GM20431 (cell line): Measurements from ENCODE around the gene PLXNB3.

Source experiments
- in situ Hi-C: fragments of 300-500 bp; cut with MseI, MboI; formaldehyde crosslinking; loops from one replicate; pipeline ENCODE4 v1.15.0; 2020; ENCODE audit warnings: low sequenced_read_pairs; ENCODE audit not compliant: unreplicated experiment

Gene PLXNB3

DNA sequence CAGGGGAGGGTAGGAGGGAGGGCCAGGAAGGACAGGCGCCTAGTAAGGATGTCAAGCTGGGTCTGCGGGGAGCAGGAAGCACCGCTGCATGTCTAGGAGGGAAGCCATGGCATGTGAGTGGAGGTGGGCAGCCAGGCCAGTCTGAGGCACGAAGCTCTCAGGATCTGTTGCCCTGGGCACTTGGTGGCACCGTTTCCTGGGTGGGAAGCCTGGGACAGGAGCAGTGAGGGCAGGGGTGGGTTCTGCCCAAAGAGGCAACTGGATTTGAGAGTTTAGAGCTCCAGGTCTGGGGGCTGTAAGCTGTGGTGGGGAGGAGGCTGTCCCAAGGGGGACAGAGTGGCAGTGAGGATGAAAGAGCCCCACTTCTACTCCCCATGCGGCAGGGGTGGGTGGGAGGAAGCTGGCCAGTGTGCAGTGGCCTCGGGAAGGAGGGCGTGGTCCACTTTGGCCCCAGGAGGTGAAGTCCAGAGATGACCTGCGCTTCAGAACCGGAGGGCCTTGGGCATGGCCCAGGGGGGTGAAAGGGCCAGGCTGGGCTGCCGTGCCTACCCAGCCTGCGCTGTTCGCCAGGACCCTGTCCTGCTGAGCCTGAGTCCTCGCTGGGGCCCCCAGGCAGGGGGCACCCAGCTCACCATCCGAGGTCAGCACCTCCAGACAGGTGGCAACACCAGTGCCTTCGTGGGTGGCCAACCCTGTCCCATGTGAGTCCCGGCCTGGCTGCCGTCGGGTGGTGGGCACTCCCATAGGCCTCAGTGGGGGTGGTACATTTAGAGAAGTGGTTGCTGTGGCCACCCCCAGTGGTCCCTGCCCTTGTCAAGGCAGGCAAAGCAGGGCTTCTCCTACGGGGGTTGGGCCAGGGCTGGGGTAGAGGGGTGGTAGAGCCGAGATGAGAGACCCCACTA, 8.5 kb downstream of the PLXNB3 start:
- in situ Hi-C loops, result no loop called here

DNA sequence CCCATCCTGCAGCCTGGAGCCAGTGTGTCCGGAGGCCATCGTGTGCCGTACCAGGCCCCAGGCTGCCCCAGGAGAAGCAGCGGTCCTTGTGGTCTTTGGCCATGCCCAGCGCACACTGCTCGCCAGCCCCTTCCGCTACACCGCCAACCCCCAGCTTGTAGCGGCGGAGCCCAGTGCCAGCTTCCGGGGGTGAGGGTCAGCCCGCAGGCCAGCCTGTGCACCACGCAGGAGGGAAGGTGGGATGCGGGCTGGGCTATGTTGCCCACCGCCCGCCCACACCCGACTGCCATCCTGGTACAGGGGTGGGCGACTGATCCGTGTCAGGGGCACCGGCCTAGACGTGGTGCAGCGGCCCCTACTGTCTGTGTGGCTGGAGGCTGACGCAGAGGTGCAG, 9.2 kb downstream of the PLXNB3 start:
- in situ Hi-C loops, result no loop called here

DNA sequence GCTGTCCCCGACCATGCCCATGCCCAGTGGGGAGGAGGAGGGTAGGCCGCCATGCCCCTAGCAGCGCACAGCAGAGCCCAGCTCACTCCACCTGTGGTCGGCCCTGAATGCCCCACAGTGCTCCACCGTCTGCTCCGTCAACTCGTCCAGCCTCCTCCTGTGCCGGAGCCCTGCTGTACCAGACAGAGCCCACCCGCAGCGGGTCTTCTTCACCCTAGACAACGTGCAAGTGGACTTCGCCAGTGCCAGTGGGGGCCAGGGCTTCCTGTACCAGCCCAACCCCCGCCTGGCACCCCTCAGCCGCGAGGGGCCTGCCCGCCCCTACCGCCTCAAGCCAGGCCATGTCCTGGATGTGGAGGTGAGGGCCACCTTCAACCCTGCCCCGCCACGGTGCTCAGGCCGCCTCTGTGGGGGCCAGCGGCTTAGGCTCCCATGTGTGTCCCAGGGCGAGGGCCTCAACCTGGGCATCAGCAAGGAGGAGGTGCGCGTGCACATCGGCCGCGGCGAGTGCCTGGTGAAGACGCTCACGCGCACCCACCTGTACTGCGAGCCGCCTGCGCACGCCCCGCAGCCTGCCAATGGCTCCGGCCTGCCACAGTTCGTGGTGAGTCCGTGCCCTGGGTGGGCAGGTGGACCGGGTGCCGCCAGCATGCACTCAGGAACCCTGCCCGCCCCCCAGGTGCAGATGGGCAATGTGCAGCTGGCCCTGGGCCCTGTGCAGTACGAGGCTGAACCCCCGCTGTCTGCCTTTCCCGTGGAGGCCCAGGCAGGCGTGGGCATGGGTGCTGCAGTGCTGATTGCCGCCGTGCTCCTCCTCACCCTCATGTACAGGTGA, 9.9 kb downstream of the PLXNB3 start:
- in situ Hi-C loops, result no loop called here

DNA sequence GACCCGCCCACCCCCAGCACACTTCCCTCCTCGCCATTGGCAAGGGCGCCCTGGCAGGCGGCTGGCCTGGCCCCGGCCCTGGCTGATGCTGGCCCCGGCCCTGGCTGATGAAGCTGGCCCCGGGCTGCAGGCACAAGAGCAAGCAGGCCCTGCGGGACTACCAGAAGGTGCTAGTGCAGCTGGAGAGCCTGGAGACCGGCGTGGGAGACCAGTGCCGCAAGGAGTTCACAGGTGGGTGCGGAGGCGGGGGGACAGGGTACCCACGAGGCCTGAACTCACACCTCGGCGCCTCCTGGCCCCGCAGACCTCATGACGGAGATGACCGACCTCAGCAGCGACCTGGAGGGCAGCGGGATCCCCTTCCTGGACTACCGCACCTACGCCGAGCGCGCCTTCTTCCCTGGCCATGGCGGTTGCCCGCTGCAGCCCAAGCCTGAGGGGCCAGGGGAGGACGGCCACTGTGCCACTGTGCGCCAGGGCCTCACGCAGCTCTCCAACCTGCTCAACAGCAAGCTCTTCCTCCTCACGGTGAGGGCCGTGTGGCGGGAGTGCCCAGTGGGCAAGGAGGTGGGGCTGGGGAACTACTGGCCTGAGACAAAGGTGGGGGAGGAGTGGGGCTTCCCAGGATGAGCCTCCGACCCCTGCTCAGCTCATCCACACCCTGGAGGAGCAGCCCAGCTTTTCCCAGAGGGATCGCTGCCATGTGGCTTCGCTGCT, 10.7 kb downstream of the PLXNB3 start:
- in situ Hi-C loops, result no loop called here

DNA sequence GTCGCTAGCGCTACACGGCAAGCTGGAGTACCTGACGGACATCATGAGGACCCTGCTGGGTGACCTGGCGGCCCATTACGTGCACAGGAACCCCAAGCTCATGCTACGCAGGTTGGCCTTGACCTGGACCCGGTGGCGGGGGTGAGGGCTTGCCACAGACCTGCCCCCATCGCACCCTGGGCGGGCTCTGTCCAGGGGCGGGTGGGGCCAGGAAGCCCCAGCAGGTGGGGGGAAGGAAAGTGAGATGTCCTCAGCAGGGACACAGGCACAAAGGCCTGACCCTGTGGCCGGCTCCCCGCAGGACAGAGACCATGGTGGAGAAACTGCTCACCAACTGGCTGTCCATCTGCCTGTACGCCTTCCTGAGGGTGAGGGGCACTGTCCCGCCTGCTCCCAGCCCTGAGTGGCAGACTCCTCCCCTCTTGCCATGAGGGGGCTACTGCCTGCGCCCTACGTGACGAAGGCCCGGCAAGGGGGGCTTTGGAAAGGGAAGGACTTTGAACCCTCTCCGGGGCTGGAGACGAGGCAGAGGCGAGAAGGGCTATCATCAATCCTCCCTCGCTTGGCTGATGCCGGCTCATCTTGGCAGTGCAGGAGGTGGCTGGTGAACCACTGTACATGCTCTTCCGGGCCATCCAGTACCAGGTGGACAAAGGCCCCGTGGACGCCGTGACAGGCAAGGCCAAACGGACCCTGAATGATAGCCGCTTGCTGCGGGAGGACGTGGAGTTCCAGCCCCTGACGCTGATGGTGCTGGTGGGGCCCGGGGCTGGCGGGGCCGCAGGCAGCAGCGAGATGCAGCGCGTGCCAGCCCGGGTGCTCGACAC, 11.5 kb downstream of the PLXNB3 start:
- in situ Hi-C loops, result no loop called here

DNA sequence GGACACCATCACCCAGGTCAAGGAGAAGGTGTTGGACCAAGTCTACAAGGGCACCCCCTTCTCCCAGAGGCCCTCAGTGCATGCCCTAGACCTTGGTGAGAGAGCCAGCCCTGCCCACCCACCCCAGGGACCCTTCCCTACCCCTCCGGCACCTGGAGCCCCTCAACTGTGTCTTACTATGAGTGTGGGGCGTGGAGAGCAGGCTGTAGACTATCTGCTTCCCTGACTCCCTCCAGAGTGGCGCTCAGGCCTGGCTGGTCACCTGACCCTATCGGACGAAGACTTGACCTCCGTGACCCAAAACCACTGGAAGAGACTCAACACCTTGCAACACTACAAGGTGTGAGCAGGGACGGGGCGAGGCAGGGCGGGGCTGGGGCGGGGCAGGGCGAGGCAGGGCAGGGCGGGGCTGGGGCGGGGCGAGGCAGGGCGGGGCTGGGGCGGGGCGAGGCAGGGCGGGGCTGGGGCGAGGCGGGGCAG, 12.1 kb downstream of the PLXNB3 start:
- in situ Hi-C loops, result no loop called here

DNA sequence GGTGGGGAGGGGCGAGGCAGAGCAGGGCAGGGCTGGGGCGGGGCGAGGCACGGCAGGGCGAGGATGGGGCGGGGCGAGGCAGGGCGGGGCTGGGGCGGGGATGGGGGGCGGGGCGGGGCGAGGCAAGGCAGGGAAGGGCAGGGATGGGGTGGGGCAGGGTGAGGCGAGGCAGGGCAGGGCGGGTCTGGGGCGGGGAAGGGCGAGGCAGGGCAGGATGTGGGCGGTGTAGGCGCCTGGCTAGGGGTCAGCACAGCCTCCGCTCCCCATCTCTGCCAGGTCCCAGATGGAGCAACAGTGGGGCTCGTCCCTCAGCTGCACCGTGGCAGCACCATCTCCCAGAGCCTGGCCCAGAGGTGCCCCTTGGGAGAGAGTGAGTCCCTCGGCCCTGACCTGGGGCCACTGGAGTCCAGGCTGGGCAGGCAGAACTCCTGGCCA, 12.6 kb downstream of the PLXNB3 start:
- in situ Hi-C loops, result no loop called here

DNA sequence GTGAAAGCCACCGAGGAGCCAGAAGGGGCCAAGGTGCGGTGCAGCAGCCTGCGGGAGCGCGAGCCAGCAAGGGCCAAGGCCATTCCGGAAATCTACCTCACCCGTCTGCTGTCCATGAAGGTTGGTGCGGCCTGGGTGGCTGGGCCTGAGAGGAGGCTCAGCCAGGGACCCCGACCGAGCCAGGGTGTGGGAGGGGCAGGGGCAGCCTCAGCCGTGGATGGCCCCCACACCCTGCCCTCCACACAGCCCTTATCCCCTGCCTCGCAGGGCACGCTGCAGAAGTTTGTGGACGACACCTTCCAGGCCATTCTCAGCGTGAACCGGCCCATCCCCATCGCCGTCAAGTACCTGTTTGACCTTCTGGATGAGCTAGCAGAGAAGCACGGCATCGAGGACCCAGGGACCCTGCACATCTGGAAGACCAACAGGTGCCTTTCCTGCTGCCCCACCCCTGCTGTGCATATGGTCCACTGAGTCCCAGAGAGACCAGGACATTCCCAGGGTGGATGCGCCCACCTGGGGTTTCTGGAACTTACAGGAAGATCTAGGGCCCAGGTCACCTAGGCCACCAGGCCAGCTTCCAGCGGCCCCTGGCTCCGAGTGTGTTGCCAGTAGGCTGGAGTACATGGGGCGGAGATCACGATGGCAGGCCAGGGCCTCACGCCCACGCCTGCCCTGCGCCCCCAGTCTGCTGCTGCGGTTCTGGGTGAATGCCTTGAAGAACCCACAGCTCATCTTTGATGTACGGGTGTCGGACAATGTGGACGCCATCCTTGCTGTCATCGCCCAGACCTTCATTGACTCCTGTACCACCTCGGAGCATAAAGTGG, 13.4 kb downstream of the PLXNB3 start:
- in situ Hi-C loops, result no loop called here

DNA sequence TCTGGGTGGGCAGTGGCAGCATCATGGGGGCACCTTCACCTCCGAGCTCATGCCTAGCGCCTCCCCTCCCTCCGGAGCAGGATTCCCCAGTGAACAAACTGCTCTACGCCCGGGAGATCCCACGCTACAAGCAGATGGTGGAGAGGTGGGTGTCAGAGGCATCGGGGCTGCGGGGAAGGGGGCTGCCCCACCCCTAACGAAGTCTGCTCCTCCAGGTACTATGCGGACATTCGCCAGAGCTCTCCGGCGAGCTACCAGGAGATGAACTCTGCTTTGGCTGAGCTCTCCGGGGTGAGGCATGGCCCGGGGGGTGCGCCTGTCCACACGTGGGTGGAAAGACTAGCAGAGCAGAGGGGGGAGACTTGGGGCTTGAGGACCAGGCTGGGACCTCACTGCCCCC, 14.1 kb downstream of the PLXNB3 start:
- in situ Hi-C loops, result no loop called here

DNA sequence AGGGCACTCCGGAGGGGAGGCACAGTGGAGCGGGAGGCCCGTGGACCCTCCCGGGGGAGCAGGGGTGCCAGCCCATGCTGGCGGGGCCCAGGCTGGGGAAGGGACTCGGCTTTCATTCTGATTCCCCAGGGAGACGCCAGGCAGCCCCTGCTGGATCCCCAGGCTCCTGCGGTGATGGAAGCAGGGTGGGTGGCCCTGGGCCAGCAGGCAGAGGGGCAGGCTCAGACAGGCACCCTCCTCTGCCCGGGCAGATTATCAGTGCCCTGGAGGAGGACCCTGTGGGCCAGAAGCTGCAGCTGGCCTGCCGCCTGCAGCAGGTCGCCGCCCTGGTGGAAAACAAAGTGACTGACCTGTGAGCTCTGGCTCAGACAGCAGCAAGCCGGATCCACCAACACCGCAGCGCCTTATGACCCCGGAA, 14.6 kb downstream of the PLXNB3 start:
- in situ Hi-C loops, result no loop called here

DNA sequence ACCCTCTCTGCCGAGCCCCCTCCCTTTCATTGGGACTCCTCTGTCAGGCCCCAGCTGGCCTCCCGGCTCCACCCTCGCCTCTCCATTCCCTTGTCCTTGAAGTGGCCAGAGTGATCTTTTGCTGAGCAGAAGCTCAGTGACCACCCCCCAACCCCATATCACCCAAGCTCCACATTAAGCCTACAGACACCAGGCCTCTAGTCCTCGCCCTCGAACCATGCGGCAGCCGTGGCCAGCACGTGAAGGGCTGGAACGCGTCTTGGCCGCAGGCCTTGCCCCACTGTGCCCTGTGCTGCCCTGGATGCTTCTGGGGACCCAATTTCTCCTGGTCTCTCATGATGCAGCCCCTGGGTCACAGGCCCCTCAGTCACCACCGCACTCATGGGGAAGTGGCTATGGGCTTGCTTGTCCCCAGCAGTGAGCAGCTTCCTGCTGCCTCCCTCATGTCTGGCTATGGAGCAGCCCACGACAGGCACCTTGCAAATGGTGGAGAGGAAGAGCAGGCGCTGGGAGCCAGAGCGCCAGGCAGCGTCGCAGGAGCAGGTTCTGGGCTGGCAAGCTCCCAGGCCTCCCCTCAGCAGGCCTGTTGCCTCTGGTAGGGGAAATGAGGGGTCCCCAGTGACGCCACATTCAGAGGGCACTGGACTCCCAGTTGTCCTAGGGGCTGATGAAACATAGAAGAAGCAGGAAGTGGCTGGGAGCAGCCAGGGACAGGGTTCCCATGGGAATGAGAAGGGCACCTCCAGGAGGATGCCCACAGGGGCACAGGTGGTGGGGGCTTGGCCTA, 16.0 kb downstream of the PLXNB3 start:
- in situ Hi-C loops, result no loop called here

DNA sequence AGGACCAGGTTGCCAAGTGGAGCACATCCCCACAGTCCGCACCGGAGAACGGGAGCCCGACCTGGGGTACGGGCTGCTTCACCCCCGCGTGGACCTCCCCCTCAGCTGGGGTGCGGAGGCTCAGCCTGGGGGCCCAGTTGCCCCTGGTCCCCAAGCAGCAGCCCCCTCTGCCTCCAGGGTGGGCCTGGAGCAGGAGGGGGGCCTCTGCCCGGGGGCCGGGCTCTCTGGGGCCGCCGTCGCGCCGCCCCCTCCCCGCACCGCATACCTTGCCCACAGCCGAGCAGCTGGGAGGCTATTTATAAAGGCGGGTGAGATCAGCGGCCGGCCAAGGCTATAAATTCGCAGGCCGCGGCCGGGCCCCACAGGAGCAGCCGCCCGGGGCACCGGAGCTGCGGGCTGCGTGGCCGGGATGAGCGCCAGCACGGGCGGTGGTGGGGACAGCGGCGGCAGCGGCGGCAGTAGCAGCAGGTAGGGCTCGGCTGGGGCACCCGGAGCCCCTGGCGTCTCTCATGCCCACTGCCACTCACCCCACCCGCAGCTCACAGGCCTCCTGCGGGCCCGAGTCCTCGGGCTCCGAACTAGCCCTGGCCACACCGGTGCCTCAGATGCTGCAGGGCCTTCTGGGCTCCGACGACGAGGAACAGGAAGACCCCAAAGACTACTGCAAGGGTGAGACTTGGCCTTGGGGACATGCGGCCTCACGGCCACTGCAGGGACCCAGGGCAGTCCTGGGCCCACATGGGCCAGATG, 16.8 kb downstream of the PLXNB3 start, which contains the start of gene SRPK3:
Gene SRPK3, plus strand, starts transcription at position 364 of the 750 bp plus-strand sequence. Its CDS starts 46 bp downstream, at position 410.
- in situ Hi-C loops, result no loop called here

DNA sequence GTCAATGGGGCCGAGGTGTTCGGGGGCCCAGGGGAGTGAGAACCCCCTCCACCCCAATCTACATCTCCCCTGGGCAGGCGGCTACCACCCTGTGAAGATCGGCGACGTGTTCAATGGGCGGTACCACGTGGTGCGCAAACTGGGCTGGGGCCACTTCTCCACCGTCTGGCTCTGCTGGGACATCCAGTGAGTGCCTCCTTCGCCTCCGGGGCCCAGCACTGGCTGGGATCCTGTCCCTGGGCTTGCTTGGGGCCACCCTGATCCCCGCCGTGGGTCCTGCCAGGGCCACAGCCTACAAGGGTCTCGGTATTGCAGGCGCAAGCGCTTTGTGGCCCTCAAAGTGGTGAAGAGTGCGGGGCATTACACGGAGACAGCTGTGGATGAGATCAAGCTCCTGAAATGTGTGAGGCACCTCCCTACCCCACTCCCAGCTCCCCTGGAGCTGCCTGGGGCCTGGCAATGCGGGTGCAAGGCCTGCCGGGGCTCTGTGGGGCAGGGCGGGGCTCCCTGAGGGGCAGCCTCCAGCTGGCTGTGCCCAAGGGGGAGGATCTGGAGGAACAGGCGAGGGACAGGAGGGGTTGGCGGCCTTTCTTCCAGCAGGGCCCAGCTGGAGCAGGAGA, 17.5 kb downstream of the PLXNB3 start:
- in situ Hi-C loops, result no loop called here

DNA sequence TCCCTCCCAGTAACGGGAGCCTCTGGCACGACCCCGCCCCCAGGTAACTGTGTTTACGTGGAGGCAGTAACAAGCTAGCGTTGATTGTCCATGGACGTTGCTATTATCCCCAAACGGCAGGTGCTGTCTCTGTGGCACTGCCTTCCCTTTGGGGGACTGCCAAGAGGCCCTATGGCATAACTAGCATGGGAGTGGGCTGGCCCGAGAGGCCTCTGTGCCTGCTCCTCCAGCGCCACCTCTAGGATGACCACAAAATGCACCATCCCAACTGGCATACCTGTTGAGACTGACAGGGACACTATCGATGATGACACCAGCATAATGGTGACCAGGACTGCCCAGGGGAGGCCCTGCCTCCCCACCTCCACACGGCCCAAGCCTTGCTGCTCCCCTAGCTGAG, 18.3 kb downstream of the PLXNB3 start:
- in situ Hi-C loops, result no loop called here

DNA sequence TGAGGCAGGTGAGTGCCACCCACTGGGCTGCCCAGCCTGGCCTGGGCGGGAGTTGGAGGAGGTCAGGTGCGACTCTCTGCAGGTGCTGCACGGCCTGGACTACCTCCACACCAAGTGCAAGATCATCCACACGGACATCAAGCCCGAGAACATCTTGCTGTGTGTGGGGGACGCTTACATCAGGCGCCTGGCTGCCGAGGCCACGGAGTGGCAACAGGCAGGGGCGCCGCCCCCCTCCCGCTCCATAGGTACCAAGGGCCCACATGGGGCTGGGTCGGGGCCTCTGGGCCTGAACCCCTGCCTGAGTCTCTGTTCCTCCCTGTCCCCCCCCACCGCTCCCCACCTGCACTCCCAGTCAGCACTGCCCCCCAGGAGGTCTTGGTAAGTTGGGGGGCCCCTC, 18.8 kb downstream of the PLXNB3 start:
- in situ Hi-C loops, result no loop called here

DNA sequence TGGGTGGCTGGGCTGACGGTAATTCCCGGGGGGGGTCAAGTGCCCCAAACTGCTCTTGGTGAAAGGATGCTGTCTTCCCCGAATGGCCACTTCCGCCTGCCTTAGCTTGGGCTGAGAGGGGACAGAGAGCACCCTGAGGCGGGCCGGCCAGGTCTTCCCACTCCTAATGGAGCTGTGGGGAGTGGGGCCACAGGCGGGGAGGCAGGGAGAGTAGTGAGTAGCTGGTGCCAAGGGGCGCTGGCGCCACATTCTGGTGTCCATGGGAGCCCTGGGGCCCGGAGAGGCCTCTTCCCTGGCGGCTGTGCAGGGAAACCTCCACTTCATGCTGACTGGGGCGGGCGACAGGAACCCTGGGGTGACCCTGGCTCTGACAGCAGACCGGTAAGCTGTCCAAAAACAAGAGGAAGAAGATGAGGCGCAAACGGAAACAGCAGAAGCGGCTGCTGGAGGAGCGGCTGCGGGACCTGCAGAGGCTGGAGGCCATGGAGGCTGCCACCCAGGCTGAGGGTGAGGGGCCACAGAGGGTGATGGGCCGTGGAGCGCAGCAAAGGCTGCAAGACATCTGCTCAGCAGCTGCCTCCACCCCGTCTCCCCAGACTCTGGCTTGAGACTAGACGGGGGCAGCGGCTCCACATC, 19.4 kb downstream of the PLXNB3 start:
- in situ Hi-C loops, result no loop called here
